CD14-positive monocyte (primary cell): ENCODE data around the gene PSMD1. TPM values are rescaled to one million over a fixed set of nuclear protein-coding genes. Genes with fewer than 3 reads are reported as not detected.

Source experiments
- DNase-seq, 3 donors: peaks; one replicate each; pipeline ENCODE4 v3.0.0-alpha.2; 2011 to 2022
- H2AFZ ChIP-seq: 2 replicates; pipeline ENCODE4 v1.6.0; 2012; ENCODE audit warnings: mild to moderate bottlenecking, low read depth, low read length, inconsistent platforms; ENCODE audit not compliant: insufficient read depth, poor library complexity, severe bottlenecking
- H3K27ac ChIP-seq, 2 donors: 1 replicate in 1 of 2; 2 replicates in 1 of 2; pipeline ENCODE4 v1.5.1; 2012 to 2013; ENCODE audit warnings: low read length in 2 of 2, control low read depth in 1 of 2, inconsistent platforms in 1 of 2, low read depth in 1 of 2, mild to moderate bottlenecking in 1 of 2
- H3K27me3 ChIP-seq, 2 donors: one replicate each; pipeline versions ENCODE4 v1.6.0 to v1.6.1; 2011 to 2013; ENCODE audit warnings: low read length in 2 of 2; ENCODE audit not compliant: control insufficient read depth in 2 of 2, insufficient read depth in 2 of 2
- H3K36me3 ChIP-seq, 2 donors: replicated peaks in 1 of 2; 1 replicate in 1 of 2; 2 replicates in 1 of 2; pipeline versions ENCODE4 v1.5.1 to v1.6.1; 2012 to 2013; ENCODE audit warnings: low read length in 2 of 2, control low read depth in 1 of 2, inconsistent platforms in 1 of 2, mild to moderate bottlenecking in 1 of 2; ENCODE audit not compliant: insufficient read depth in 2 of 2, control insufficient read depth in 1 of 2
- H3K4me1 ChIP-seq, 2 donors: 1 replicate in 1 of 2; 2 replicates in 1 of 2; pipeline versions ENCODE4 v1.5.1 to v1.6.1; 2012 to 2013; ENCODE audit warnings: low read length in 2 of 2, control low read depth in 1 of 2, inconsistent platforms in 1 of 2, mild to moderate bottlenecking in 1 of 2, moderate library complexity in 1 of 2; ENCODE audit not compliant: insufficient read depth in 2 of 2, control insufficient read depth in 1 of 2
- H3K4me2 ChIP-seq: replicated peaks from 2 replicates; pipeline ENCODE3; 2012; ENCODE audit warnings: low read length, moderate library complexity, mild to moderate bottlenecking; ENCODE audit not compliant: poor library complexity, severe bottlenecking; ENCODE audit errors: extremely low read depth
- H3K4me3 ChIP-seq, 3 experiments: fragments of 200-600 bp in 1 of 3; sonication (generic) in 1 of 3; replicated peaks in 1 of 3; 1 replicate in 2 of 3; 2 replicates in 1 of 3; pipeline ENCODE4 v1.5.1; 2011 to 2013; ENCODE audit warnings: low read length in 3 of 3, mild to moderate bottlenecking in 3 of 3, control low read depth in 2 of 3, low read depth in 2 of 3, inconsistent platforms in 1 of 3, moderate library complexity in 1 of 3
- H3K79me2 ChIP-seq: 2 replicates; pipeline ENCODE4 v1.6.0; 2012; ENCODE audit warnings: mild to moderate bottlenecking, control low read depth, inconsistent platforms, low read length, moderate library complexity; ENCODE audit not compliant: insufficient read depth
- H3K9ac ChIP-seq: 2 replicates; pipeline ENCODE4 v1.6.0; 2017; ENCODE audit warnings: low read length, mild to moderate bottlenecking; ENCODE audit not compliant: insufficient read depth, poor library complexity, severe bottlenecking
- H3K9me3 ChIP-seq, 2 donors: replicated peaks in 1 of 2; 1 replicate in 1 of 2; 2 replicates in 1 of 2; pipeline versions ENCODE4 v1.5.1 to v1.6.1; 2012 to 2013; ENCODE audit warnings: low read length in 2 of 2, control low read depth in 1 of 2; ENCODE audit not compliant: control insufficient read depth in 1 of 2, insufficient read depth in 1 of 2
- H4K20me1 ChIP-seq: 2 replicates; pipeline ENCODE4 v1.6.0; 2012; ENCODE audit warnings: mild to moderate bottlenecking, low read length, control low read depth, moderate library complexity; ENCODE audit not compliant: insufficient read depth
- H3K27ac Mint-ChIP-seq, 7 donors: one replicate each; pipeline ENCODE4 v1.8.0; 2020; ENCODE audit warnings: mild to moderate bottlenecking in 7 of 7, mixed read lengths in 7 of 7, moderate library complexity in 6 of 7, inconsistent platforms in 2 of 7
- H3K27me3 Mint-ChIP-seq, 3 donors: one replicate each; pipeline ENCODE4 v1.8.0; 2021 to 2022; ENCODE audit warnings: low read depth in 3 of 3, mild to moderate bottlenecking in 3 of 3, mixed read lengths in 3 of 3, moderate library complexity in 3 of 3, inconsistent platforms in 1 of 3
- H3K36me3 Mint-ChIP-seq, 2 donors: one replicate each; pipeline ENCODE4 v1.8.0; 2020; ENCODE audit warnings: mixed read lengths in 2 of 2, inconsistent platforms in 1 of 2, mild to moderate bottlenecking in 1 of 2
- H3K4me1 Mint-ChIP-seq: one replicate; pipeline ENCODE4 v1.8.0; 2020; ENCODE audit warnings: mild to moderate bottlenecking, mixed read lengths
- H3K4me3 Mint-ChIP-seq, 2 donors: one replicate each; pipeline ENCODE4 v1.8.0; 2020; ENCODE audit warnings: mild to moderate bottlenecking in 2 of 2, mixed read lengths in 2 of 2, moderate library complexity in 1 of 2
- H3K9me3 Mint-ChIP-seq, 7 donors: one replicate each; pipeline ENCODE4 v1.8.0; 2020 to 2022; ENCODE audit warnings: mixed read lengths in 7 of 7, mild to moderate bottlenecking in 6 of 7, moderate library complexity in 6 of 7, inconsistent platforms in 2 of 7
- CTCF ChIP-seq: fragments of 200-600 bp; IDR thresholded peaks from one replicate; pipeline ENCODE4 v1.8.0; 2022; ENCODE audit warnings: antibody characterized with exemption, mild to moderate bottlenecking
- WGBS: methylation state at CpG from one replicate; pipeline ENCODE4 v1.1.5; 2013; ENCODE audit warnings: missing lambda C conversion rate; ENCODE audit not compliant: insufficient coverage; 5-methylcytosine and 5-hydroxymethylcytosine counted together
- intact Hi-C, 2 donors: fragments of 100-400 bp; cut with micrococcal nuclease; formaldehyde crosslinking; loops; one replicate each; pipeline versions ENCODE4 v1.15.0 to v1.15.1; 2023
- polyA plus RNA-seq, 3 donors: library from polyadenylated mRNA; depleted of rRNA in 1 of 3; unstranded in 2 of 3; stranded (reverse) in 1 of 3; fragments of 300-500 nt in 2 of 3; fragments of >200 nt in 1 of 3; fragmentation: Illumina TruSeq in 2 of 3; gene quantifications; 1 replicate in 2 of 3; 2 replicates in 1 of 3; pipeline ENCODE4 v1.2.3, GENCODE V29; 2012 to 2021

The PSMD1 gene
- polyA plus RNA-seq, 3 donors = 23.5 to 53.9 (median 37.7) TPM

- H3K27me3 ChIP-seq = no peaks in the 10 kb centered on the region
- intact Hi-C loops = no loop called here
- H3K9ac ChIP-seq = no peak overlapping the region
- Mint-ChIP-seq H3K36me3 (peaks cover 11 to 16% of the 10 kb centered on the region in 2 donors), H3K4me3 (no peak overlapping the region), H3K9me3 (no peaks in the 10 kb centered on the region), H3K27me3 (no peaks in the 10 kb centered on the region), H3K27ac (no peak overlapping the region), H3K4me1 (peaks cover 9% of the 10 kb centered on the region)
- H3K36me3 ChIP-seq = no peaks in the 10 kb centered on the region
- H3K4me3 ChIP-seq = no peak overlapping the region
- DNase-seq = no peak
- H3K79me2 ChIP-seq = no peaks in the 10 kb centered on the region
- H2AFZ ChIP-seq = no peak overlapping the region
- no peaks in the 10 kb centered on the region for H3K4me1 ChIP-seq
- TF ChIP-seq CTCF = no peak
- H3K4me2 ChIP-seq = no peak overlapping the region
- H3K27ac ChIP-seq = no peak overlapping the region
- no CpG with 5 or more reads among the region's 1 CpG for WGBS
- H4K20me1 ChIP-seq = peaks cover 18% of the 10 kb centered on the region
- no peaks in the 10 kb centered on the region for H3K9me3 ChIP-seq
Measured at GRCh38 chr2:231132129-231132528, 75.5 kb downstream of the PSMD1 start.

GRCh38 chr2:231133365-231134099, 76.9 kb downstream of the PSMD1 start:
- Histone ChIP-seq H3K27ac (no peak overlapping the region), H4K20me1 (peaks cover 18% of the 10 kb centered on the region), H3K9me3 (no peaks in the 10 kb centered on the region), H2AFZ (no peak overlapping the region), H3K9ac (no peak overlapping the region), H3K4me2 (no peak overlapping the region), H3K27me3 (no peaks in the 10 kb centered on the region), H3K4me3 (no peak overlapping the region), H3K4me1 (no peaks in the 10 kb centered on the region), H3K36me3 (peaks cover 4 to 11% of the 10 kb centered on the region in 2 donors), H3K79me2 (no peaks in the 10 kb centered on the region)
- TF ChIP-seq CTCF = no peak
- Mint-ChIP-seq H3K4me1 (peaks cover 9% of the 10 kb centered on the region), H3K4me3 (no peak overlapping the region), H3K36me3 (peaks cover 18% of the 10 kb centered on the region in 2 donors), H3K9me3 (no peaks in the 10 kb centered on the region), H3K27ac (no peak overlapping the region), H3K27me3 (no peaks in the 10 kb centered on the region)
- DNase-seq = no peak
- WGBS = no CpG with 5 or more reads among the region's 1 CpG
- intact Hi-C loops = no loop called here
